HL-60 (cell line): ENCODE measurements around the gene FRAS1.

ENCODE experiments used
- DNase-seq, 2 experiments: peaks; one replicate each; pipeline ENCODE4 v3.0.0-alpha.2; 2010 to 2020; ENCODE audit warnings: low read depth in 1 of 2, low spot score in 1 of 2
- H3K27ac ChIP-seq: fragments of 250-450 bp; sonication (Bioruptor Pico); replicated peaks from 2 replicates; pipeline ENCODE4 v1.5.1; 2020; ENCODE audit warnings: mild to moderate bottlenecking, moderate library complexity
- H3K27me3 ChIP-seq: fragments of 250-450 bp; sonication (Bioruptor Pico); 2 replicates; pipeline ENCODE4 v1.5.1; 2021; ENCODE audit warnings: mild to moderate bottlenecking, moderate library complexity; ENCODE audit not compliant: insufficient read depth, poor library complexity, severe bottlenecking
- H3K4me3 ChIP-seq: replicated peaks from 2 replicates; pipeline ENCODE4 v1.5.1; 2011; ENCODE audit warnings: mild to moderate bottlenecking, control low read depth, low read length; ENCODE audit not compliant: insufficient read depth
- CTCF ChIP-seq: IDR thresholded peaks from one replicate; pipeline ENCODE4 v1.5.1; 2011; ENCODE audit warnings: low read length, control low read depth, inconsistent platforms; ENCODE audit not compliant: insufficient read depth
- GABPA ChIP-seq: IDR thresholded peaks from 2 replicates; pipeline ENCODE4 v1.6.1; 2012; ENCODE audit warnings: low read depth
- POLR2AphosphoS5 ChIP-seq: IDR thresholded peaks from 2 replicates; pipeline ENCODE4 v1.6.1; 2012; ENCODE audit warnings: low read depth
- REST ChIP-seq: IDR thresholded peaks from 2 replicates; pipeline ENCODE4 v1.6.1; 2012; ENCODE audit warnings: low read depth; ENCODE audit not compliant: insufficient replicate concordance
- SPI1 ChIP-seq: IDR thresholded peaks from 2 replicates; pipeline ENCODE4 v1.6.1; 2012; ENCODE audit warnings: low read depth, mild to moderate bottlenecking, borderline replicate concordance

FRAS1 gene

GRCh38 chr4:78585633-78586032 lies 528.5 kb downstream of the FRAS1 start:
- no peak overlapping the region for H3K4me3 ChIP-seq
- H3K27me3 ChIP-seq = no peaks in the 10 kb centered on the region
- no peak overlapping the region for H3K27ac ChIP-seq
- TF ChIP-seq CTCF (no peak), REST (no peak)
- DNase-seq = no peak

- H3K27ac ChIP-seq = no peak overlapping the region
- H3K4me3 ChIP-seq = no peak overlapping the region
- no peak for DNase-seq
- H3K27me3 ChIP-seq = no peaks in the 10 kb centered on the region
- TF ChIP-seq POLR2AphosphoS5 (no peak), CTCF (no peak), SPI1 (no peak), REST (no peak), GABPA (no peak)
Observed at GRCh38 chr4:78588894-78589545, 531.9 kb downstream of the FRAS1 start.

GRCh38 chr4:78591404-78591803 lies 534.3 kb downstream of the FRAS1 start:
- TF ChIP-seq POLR2AphosphoS5 = no peak
- no peak for TF ChIP-seq GABPA
- no peak for TF ChIP-seq REST
- no peak for TF ChIP-seq SPI1
- no peak for TF ChIP-seq CTCF
- H3K27me3 ChIP-seq = no peaks in the 10 kb centered on the region
- H3K27ac ChIP-seq = no peak overlapping the region
- DNase-seq = no peak
- H3K4me3 ChIP-seq = no peak overlapping the region
